Esophagus muscularis mucosa (tissue), 4 donors: Measurements from ENCODE around the gene HERC3. TPM values are rescaled to one million over a fixed set of nuclear protein-coding genes. Genes with fewer than 3 reads are reported as not detected.

ENCODE experiments used
- DNase-seq: peaks from one replicate; pipeline ENCODE4 v3.0.0-alpha.2; 2017; ENCODE audit errors: extremely low spot score
- H3K27ac ChIP-seq, 4 donors: fragments of 200-600 bp; sonication (generic); replicated peaks in 1 of 4; 1 replicate in 3 of 4; 2 replicates in 1 of 4; pipeline ENCODE4 v1.5.1; 2016 to 2019; ENCODE audit warnings: mild to moderate bottlenecking in 1 of 4
- H3K27me3 ChIP-seq, 4 donors: fragments of 200-600 bp; sonication (generic); one replicate each; pipeline versions ENCODE4 v1.5.1 to v1.6.0; 2016 to 2019
- H3K36me3 ChIP-seq, 4 donors: fragments of 200-600 bp; sonication (generic); one replicate each; pipeline ENCODE4 v1.5.1; 2016 to 2019
- H3K4me1 ChIP-seq, 4 donors: fragments of 200-600 bp; sonication (generic); one replicate each; pipeline ENCODE4 v1.5.1; 2016 to 2019
- H3K4me3 ChIP-seq, 4 donors: fragments of 200-600 bp; sonication (generic); 1 replicate in 2 of 4; 2 replicates in 2 of 4; pipeline ENCODE4 v1.5.1; 2016 to 2019; ENCODE audit warnings: mild to moderate bottlenecking in 4 of 4, moderate library complexity in 1 of 4
- H3K9me3 ChIP-seq, 4 donors: fragments of 200-600 bp; sonication (generic); 1 replicate in 3 of 4; 2 replicates in 1 of 4; pipeline ENCODE4 v1.5.1; 2016 to 2019
- CTCF ChIP-seq, 3 experiments: fragments of 200-600 bp in 2 of 3; fragments of 450-650 bp in 1 of 3; sonication (generic) in 2 of 3; IDR thresholded peaks; one replicate each; pipeline ENCODE4 v1.5.1; 2017 to 2019; ENCODE audit warnings: antibody characterized with exemption in 3 of 3, mild to moderate bottlenecking in 2 of 3, moderate library complexity in 1 of 3
- EP300 ChIP-seq: sonication (generic); formaldehyde crosslinking; IDR thresholded peaks from one replicate; pipeline ENCODE4 v1.6.1; 2017; ENCODE audit warnings: antibody characterized with exemption
- POLR2A ChIP-seq: fragments of 450-650 bp; IDR thresholded peaks from one replicate; pipeline ENCODE4 v1.6.1; 2017; ENCODE audit warnings: antibody characterized with exemption, moderate library complexity, mild to moderate bottlenecking, low read depth
- POLR2AphosphoS5 ChIP-seq, 2 donors: sonication (generic); formaldehyde crosslinking; IDR thresholded peaks; one replicate each; pipeline ENCODE4 v1.6.1; 2017; ENCODE audit warnings: antibody characterized with exemption in 2 of 2
- WGBS: methylation state at CpG from one replicate; pipeline ENCODE4 v1.1.5; 2018; 5-methylcytosine and 5-hydroxymethylcytosine counted together
- intact Hi-C: fragments of 100-400 bp; cut with DNase I; formaldehyde crosslinking; loops from one replicate; pipeline ENCODE4 v1.15.1; 2023
- total RNA-seq, 4 donors: library from RNA; depleted of rRNA; stranded (reverse); fragments of >200 nt; gene quantifications; one replicate each; pipeline versions ENCODE4 v1.1.0 to v1.2.1, GENCODE V29; 2016

Gene HERC3
- total RNA-seq, 4 donors from 2014 or later = 39.8 to 58.2 (median 51.2) TPM

GRCh38 chr4:88584471-88584900 lies 7.8 kb upstream of the HERC3 start:
- WGBS = 77% methylated on average over 2 of the region's 2 CpGs

GRCh38 chr4:88585917-88586316 lies 6.4 kb upstream of the HERC3 start:
- Histone ChIP-seq H3K27ac (no peak overlapping the region), H3K36me3 (no peaks in the 10 kb centered on the region), H3K9me3 (no peaks in the 10 kb centered on the region), H3K4me3 (no peak overlapping the region), H3K27me3 (no peaks in the 10 kb centered on the region), H3K4me1 (peaks cover 3 to 18% (median 8%) of the 10 kb centered on the region in 4 donors)
- 94% methylated on average over 3 of the region's 3 CpGs for WGBS
- intact Hi-C loops = loop anchor here (5.0 kb wide), 1 partner anchor 49 kb away; no protein-coding TSS in a partner anchor
- no peak for DNase-seq
- TF ChIP-seq POLR2AphosphoS5 (IDR thresholded peaks at IDR 0.05) (no peak), POLR2A (no peak), CTCF (IDR thresholded peaks at IDR 0.05) (no peak), EP300 (no peak)

More at GRCh38 chr4:88584471-88584900, 7.8 kb upstream of the HERC3 start:
- Histone ChIP-seq H3K27ac (no peak overlapping the region), H3K4me1 (peaks cover 0 to 7% (median 0%) of the 10 kb centered on the region in 4 donors), H3K36me3 (no peaks in the 10 kb centered on the region), H3K27me3 (no peaks in the 10 kb centered on the region), H3K9me3 (no peaks in the 10 kb centered on the region), H3K4me3 (no peak overlapping the region)
- intact Hi-C loops = no loop called here
- no peak for DNase-seq
- no peak for TF ChIP-seq POLR2AphosphoS5 (IDR thresholded peaks at IDR 0.05)
- TF ChIP-seq CTCF (IDR thresholded peaks at IDR 0.05) = no peak
- TF ChIP-seq EP300 = no peak
- no peak for TF ChIP-seq POLR2A

- no peak for TF ChIP-seq CTCF (IDR thresholded peaks at IDR 0.05)
- no peak for TF ChIP-seq POLR2AphosphoS5 (IDR thresholded peaks at IDR 0.05)
- TF ChIP-seq POLR2A = no peak
- no peak for TF ChIP-seq EP300
- no peaks in the 10 kb centered on the region for H3K27me3 ChIP-seq
- DNase-seq = no peak
- peaks cover 5 to 23% (median 15%) of the 10 kb centered on the region in 4 donors for H3K4me1 ChIP-seq
- H3K9me3 ChIP-seq = no peaks in the 10 kb centered on the region
- intact Hi-C loops = loop anchor here (5.0 kb wide), 1 partner anchor 50 kb away; no protein-coding TSS in a partner anchor
- H3K4me3 ChIP-seq = no peak overlapping the region
- H3K27ac ChIP-seq = no peak overlapping the region
- no peaks in the 10 kb centered on the region for H3K36me3 ChIP-seq
- WGBS = 94% methylated on average over 1 of the region's 1 CpG
Observed at GRCh38 chr4:88587306-88587705, 5.0 kb upstream of the HERC3 start.

GRCh38 chr4:88592600-88593448 lies 544 bp downstream of the HERC3 start:
- intact Hi-C loops = loop anchor here (5.0 kb wide), 2 partner anchors 64 to 71 kb away; partner anchors contain the start of gene PYURF
- no peaks in the 10 kb centered on the region for H3K9me3 ChIP-seq
- H3K4me3 ChIP-seq = peak overlapping the region; percentile 83 to 97 (median 91)
- peak; percentile 93 for DNase-seq
- H3K27ac ChIP-seq = peak overlapping the region; percentile 96 to 99 (median 98)
- TF ChIP-seq CTCF (IDR thresholded peaks at IDR 0.05) (peak in 1 of 3 experiments; percentile 1), EP300 (no peak), POLR2AphosphoS5 (IDR thresholded peaks at IDR 0.05) (peak; percentile 68 to 87), POLR2A (peak; percentile 69)
- under 1% methylated on average over 47 of the region's 89 CpGs for WGBS
- H3K4me1 ChIP-seq = peaks cover 18 to 53% (median 44%) of the 10 kb centered on the region in 4 donors
- H3K36me3 ChIP-seq = peaks cover 0 to 17% (median 13%) of the 10 kb centered on the region in 4 donors
- no peaks in the 10 kb centered on the region for H3K27me3 ChIP-seq
